Measurements from ENCODE around the gene AAMP.

AAMP gene

DNA sequence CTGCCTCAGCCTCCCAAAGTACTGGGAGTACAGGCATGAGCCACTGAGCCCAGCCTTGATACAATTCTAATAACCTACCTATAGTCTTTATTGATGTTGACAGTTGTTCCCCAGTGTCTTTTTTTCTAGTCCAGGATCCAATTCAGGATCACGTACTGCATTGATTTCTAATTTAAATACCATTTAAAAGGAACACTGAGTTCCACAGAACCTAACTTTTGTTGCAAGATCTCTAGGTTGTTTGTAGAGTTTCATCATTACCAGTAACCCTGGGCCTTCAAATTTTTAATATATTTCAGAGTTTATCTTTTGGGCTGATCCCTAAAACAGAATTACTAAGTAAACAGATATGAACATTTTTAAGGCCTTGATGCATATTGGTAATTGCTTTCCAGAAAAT, 43.4 kb upstream of the AAMP start:
- TF ChIP-seq, protein P1, sequence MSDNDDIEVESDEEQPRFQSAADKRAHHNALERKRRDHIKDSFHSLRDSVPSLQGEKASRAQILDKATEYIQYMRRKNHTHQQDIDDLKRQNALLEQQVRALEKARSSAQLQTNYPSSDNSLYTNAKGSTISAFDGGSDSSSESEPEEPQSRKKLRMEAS (IDR thresholded peaks at IDR 0.05), result no peak
- TF ChIP-seq, protein P2, sequence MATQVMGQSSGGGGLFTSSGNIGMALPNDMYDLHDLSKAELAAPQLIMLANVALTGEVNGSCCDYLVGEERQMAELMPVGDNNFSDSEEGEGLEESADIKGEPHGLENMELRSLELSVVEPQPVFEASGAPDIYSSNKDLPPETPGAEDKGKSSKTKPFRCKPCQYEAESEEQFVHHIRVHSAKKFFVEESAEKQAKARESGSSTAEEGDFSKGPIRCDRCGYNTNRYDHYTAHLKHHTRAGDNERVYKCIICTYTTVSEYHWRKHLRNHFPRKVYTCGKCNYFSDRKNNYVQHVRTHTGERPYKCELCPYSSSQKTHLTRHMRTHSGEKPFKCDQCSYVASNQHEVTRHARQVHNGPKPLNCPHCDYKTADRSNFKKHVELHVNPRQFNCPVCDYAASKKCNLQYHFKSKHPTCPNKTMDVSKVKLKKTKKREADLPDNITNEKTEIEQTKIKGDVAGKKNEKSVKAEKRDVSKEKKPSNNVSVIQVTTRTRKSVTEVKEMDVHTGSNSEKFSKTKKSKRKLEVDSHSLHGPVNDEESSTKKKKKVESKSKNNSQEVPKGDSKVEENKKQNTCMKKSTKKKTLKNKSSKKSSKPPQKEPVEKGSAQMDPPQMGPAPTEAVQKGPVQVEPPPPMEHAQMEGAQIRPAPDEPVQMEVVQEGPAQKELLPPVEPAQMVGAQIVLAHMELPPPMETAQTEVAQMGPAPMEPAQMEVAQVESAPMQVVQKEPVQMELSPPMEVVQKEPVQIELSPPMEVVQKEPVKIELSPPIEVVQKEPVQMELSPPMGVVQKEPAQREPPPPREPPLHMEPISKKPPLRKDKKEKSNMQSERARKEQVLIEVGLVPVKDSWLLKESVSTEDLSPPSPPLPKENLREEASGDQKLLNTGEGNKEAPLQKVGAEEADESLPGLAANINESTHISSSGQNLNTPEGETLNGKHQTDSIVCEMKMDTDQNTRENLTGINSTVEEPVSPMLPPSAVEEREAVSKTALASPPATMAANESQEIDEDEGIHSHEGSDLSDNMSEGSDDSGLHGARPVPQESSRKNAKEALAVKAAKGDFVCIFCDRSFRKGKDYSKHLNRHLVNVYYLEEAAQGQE (IDR thresholded peaks at IDR 0.05; ENCODE audit: low read depth), result no peak
- TF ChIP-seq FOXM1 (IDR thresholded peaks at IDR 0.05; ENCODE audit: borderline replicate concordance, low read depth) (no peak), TCF12 (IDR thresholded peaks at IDR 0.05; ENCODE audit: low read depth) (no peak), RAD21 (IDR thresholded peaks at IDR 0.05; ENCODE audit: low read depth) (no peak), TAF1 (IDR thresholded peaks at IDR 0.05; ENCODE audit: low read depth) (no peak), TEAD4 (IDR thresholded peaks at IDR 0.05) (no peak), EGR1 (IDR thresholded peaks at IDR 0.05) (no peak), ZBTB7A (IDR thresholded peaks at IDR 0.05; ENCODE audit: low read depth) (no peak), NFIC (IDR thresholded peaks at IDR 0.05) (no peak), CEBPB (IDR thresholded peaks at IDR 0.05) (no peak), YY1 (IDR thresholded peaks at IDR 0.05; ENCODE audit: low read depth) (no peak), CREB1 (IDR thresholded peaks at IDR 0.05; ENCODE audit: low read depth) (no peak), EP300 (IDR thresholded peaks at IDR 0.05; ENCODE audit: borderline replicate concordance) (no peak)
- TF ChIP-seq, protein P3, sequence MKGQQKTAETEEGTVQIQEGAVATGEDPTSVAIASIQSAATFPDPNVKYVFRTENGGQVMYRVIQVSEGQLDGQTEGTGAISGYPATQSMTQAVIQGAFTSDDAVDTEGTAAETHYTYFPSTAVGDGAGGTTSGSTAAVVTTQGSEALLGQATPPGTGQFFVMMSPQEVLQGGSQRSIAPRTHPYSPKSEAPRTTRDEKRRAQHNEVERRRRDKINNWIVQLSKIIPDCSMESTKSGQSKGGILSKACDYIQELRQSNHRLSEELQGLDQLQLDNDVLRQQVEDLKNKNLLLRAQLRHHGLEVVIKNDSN (IDR thresholded peaks at IDR 0.05), result no peak

DNA sequence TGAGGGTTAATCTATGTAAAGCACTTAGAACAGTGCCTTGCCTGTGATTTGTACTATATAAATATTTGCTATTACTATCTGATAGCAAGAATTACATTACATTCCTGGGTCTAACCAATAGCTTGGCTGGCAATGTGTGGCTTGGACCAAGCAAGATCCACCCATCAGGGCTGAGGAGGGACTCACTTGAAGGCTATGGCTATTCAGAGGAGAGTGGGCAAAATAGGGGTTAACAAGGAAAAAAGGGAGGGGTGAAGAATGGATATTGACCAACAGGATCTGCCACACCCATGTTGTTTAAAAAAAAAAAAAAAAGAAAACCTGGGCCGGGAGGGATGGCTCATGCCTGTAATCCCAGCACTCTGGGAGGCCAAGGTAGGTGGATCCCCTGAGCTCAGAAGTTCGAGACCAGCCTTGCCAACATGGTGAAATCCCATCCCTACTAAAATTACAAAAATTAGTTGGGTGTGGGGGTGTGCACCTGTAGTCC, 42.4 kb upstream of the AAMP start:
- TF ChIP-seq CEBPB (IDR thresholded peaks at IDR 0.05), result no peak
- TF ChIP-seq, protein P1 (IDR thresholded peaks at IDR 0.05), result no peak

DNA sequence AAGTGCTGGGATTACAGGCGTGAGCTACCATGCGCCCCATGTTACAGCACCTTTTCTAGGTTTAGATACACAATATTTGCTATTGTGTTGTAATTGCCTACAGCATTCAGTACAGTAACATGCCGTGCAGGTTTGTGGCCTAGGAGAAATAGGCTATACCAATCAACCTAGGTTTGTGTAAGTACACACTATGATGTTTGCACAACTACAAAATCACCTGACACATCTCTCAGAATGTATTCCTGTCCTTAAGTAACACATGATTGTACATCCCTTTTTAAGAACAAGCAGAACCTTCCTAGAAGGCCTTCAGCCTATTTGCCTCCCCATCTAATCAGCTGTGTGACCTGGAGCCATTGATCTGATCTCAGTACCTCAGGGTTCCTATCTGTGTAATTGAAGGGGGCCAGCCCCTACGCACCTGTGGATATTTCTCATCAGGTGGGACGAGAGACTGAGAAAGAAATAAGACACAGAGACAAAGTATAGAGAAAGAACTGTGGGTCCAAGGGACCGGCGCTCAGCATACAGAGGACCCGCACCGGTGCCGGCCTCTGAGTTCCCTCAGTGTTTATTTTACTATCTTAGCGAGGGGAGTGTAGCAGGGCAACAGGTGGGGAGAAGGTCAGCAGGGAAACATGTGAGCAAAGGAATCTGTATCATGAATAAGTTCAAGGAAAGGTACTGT, 41.1 kb upstream of the AAMP start:
- TF ChIP-seq FOXM1 (IDR thresholded peaks at IDR 0.05; ENCODE audit: borderline replicate concordance, low read depth) (no peak), NFIC (IDR thresholded peaks at IDR 0.05) (no peak), CREB1 (IDR thresholded peaks at IDR 0.05; ENCODE audit: low read depth) (no peak), TEAD4 (IDR thresholded peaks at IDR 0.05) (no peak), TCF12 (IDR thresholded peaks at IDR 0.05; ENCODE audit: low read depth) (no peak), CEBPB (IDR thresholded peaks at IDR 0.05) (no peak), TAF1 (IDR thresholded peaks at IDR 0.05; ENCODE audit: low read depth) (no peak), EP300 (IDR thresholded peaks at IDR 0.05; ENCODE audit: borderline replicate concordance) (no peak), YY1 (IDR thresholded peaks at IDR 0.05; ENCODE audit: low read depth) (no peak), ZBTB7A (IDR thresholded peaks at IDR 0.05; ENCODE audit: low read depth) (no peak), EGR1 (IDR thresholded peaks at IDR 0.05) (no peak), RAD21 (IDR thresholded peaks at IDR 0.05; ENCODE audit: low read depth) (no peak)
- TF ChIP-seq, protein P1 (IDR thresholded peaks at IDR 0.05), result no peak
- TF ChIP-seq, protein P3 (IDR thresholded peaks at IDR 0.05), result no peak
- TF ChIP-seq, protein P2 (IDR thresholded peaks at IDR 0.05; ENCODE audit: low read depth), result no peak

DNA sequence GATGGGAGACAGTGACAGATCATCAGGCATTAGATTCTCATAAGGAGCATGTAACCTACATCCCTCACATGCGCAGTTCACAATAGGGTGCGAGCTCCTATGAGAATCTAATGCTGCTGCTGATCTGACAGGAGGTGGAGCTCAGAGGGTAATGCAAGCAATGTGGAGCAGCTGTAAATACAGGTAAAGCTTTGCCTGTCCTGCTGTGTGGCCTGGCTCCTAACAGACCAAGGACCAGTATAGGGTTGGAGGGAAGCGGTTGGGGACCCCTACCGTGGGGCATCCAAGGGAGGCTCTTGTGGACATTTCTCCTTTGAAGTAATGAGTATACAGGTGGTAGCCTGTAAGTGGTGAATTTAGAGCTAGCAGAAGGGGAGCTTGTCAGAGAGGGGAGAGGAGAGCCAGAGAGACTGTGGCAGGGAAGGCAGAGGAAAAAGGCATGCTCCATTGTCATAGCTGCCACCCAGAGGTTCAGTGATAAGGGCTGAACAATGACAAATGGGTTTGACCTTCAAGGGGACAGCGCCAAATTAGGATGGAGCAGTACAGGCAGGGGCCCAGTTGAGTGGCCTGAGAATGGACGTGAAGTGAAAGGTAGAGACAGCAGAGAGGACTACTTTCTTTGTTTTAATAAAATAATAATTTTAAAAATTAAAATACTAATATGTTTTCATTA, 37.6 kb upstream of the AAMP start:
- no peak for TF ChIP-seq EP300 (IDR thresholded peaks at IDR 0.05; ENCODE audit: borderline replicate concordance)
- TF ChIP-seq, protein P3 (IDR thresholded peaks at IDR 0.05), result no peak
- no peak for TF ChIP-seq NFIC (IDR thresholded peaks at IDR 0.05)
- TF ChIP-seq, protein P2 (IDR thresholded peaks at IDR 0.05; ENCODE audit: low read depth), result no peak
- TF ChIP-seq, protein P1 (IDR thresholded peaks at IDR 0.05), result no peak
- TF ChIP-seq CREB1 (IDR thresholded peaks at IDR 0.05; ENCODE audit: low read depth), result no peak
- no peak for TF ChIP-seq TEAD4 (IDR thresholded peaks at IDR 0.05)
- no peak for TF ChIP-seq RAD21 (IDR thresholded peaks at IDR 0.05; ENCODE audit: low read depth)
- TF ChIP-seq TCF12 (IDR thresholded peaks at IDR 0.05; ENCODE audit: low read depth), result no peak
- TF ChIP-seq YY1 (IDR thresholded peaks at IDR 0.05; ENCODE audit: low read depth), result no peak
- TF ChIP-seq FOXM1 (IDR thresholded peaks at IDR 0.05; ENCODE audit: borderline replicate concordance, low read depth), result no peak
- no peak for TF ChIP-seq ZBTB7A (IDR thresholded peaks at IDR 0.05; ENCODE audit: low read depth)
- TF ChIP-seq EGR1 (IDR thresholded peaks at IDR 0.05), result no peak
- no peak for TF ChIP-seq TAF1 (IDR thresholded peaks at IDR 0.05; ENCODE audit: low read depth)
